ENCODE results near the gene CREB3L1.

Gene CREB3L1

GRCh38 chr11:46364791-46365190 is 87.3 kb downstream of the CREB3L1 start:
- DNase-seq (ENCODE audit: low read depth), result no peak

GRCh38 chr11:46366260-46366659 is 88.8 kb downstream of the CREB3L1 start:
- DNase-seq (ENCODE audit: low read depth), result no peak

- DNase-seq (ENCODE audit: low read depth), result no peak
Observed at GRCh38 chr11:46366661-46367161, 89.2 kb downstream of the CREB3L1 start.

GRCh38 chr11:46367244-46367915 is 89.9 kb downstream of the CREB3L1 start:
- DNase-seq (ENCODE audit: low read depth), result no peak

GRCh38 chr11:46367916-46368267 is 90.4 kb downstream of the CREB3L1 start:
- DNase-seq (ENCODE audit: low read depth), result no peak

GRCh38 chr11:46369458-46370152 is 92.1 kb downstream of the CREB3L1 start:
- DNase-seq (ENCODE audit: low read depth), result peak; percentile 54

GRCh38 chr11:46370253-46370652 is 92.8 kb downstream of the CREB3L1 start:
- DNase-seq (ENCODE audit: low read depth), result no peak
